ENCODE measurements around the gene TTC21A.

The TTC21A gene

GRCh38 chr3:39180546-39181346 lies 73.3 kb downstream of the TTC21A start (continued):
- no peak for TF ChIP-seq PRDM1 (tag by site-specific recombination; IDR thresholded peaks at IDR 0.05)
- no peak for TF ChIP-seq ZNF302 (tag by site-specific recombination; IDR thresholded peaks at IDR 0.05; ENCODE audit: low read depth)
- no peak for TF ChIP-seq ZNF174 (tag by site-specific recombination; IDR thresholded peaks at IDR 0.05)
- TF ChIP-seq SP7 (tag by site-specific recombination; IDR thresholded peaks at IDR 0.05) = no peak
- TF ChIP-seq KLF8 (tag by site-specific recombination; IDR thresholded peaks at IDR 0.05) = peak; percentile 27; the same call in 1 of the 2 replicates
- no peak for TF ChIP-seq ZNF529 (tag by site-specific recombination; IDR thresholded peaks at IDR 0.05; ENCODE audit: insufficient replicate concordance)
- no peak; the same call in 1 of the 2 replicates for TF ChIP-seq ZNF561 (tag by site-specific recombination; IDR thresholded peaks at IDR 0.05; ENCODE audit: borderline replicate concordance)
- TF ChIP-seq ZNF394 (tag by site-specific recombination; IDR thresholded peaks at IDR 0.05; ENCODE audit: borderline replicate concordance) = no peak
- TF ChIP-seq ZNF785 (tag by site-specific recombination; IDR thresholded peaks at IDR 0.05) = no peak
- TF ChIP-seq ZNF670 (tag by site-specific recombination; IDR thresholded peaks at IDR 0.05; ENCODE audit: low read depth) = no peak
- TF ChIP-seq ZBTB44 (tag by site-specific recombination; IDR thresholded peaks at IDR 0.05) = no peak
- TF ChIP-seq REST (tag by site-specific recombination; IDR thresholded peaks at IDR 0.05) = no peak
- TF ChIP-seq ZNF223 (tag by site-specific recombination; IDR thresholded peaks at IDR 0.05) = no peak
- no peak for TF ChIP-seq PRDM2 (tag by site-specific recombination; IDR thresholded peaks at IDR 0.05; ENCODE audit: borderline replicate concordance)
- no peak for TF ChIP-seq ZSCAN18 (tag by site-specific recombination; IDR thresholded peaks at IDR 0.05)
- no peak for TF ChIP-seq ZNF623 (tag by site-specific recombination; IDR thresholded peaks at IDR 0.05)
- TF ChIP-seq ZNF146 (tag by site-specific recombination; IDR thresholded peaks at IDR 0.05) = no peak
- TF ChIP-seq ZNF701 (tag by site-specific recombination; IDR thresholded peaks at IDR 0.05) = no peak
- TF ChIP-seq MEIS1 (CRISPR knock-in tag; IDR thresholded peaks at IDR 0.05; ENCODE audit: borderline replicate concordance) = no peak
- TF ChIP-seq ZNF184 (tag by site-specific recombination; IDR thresholded peaks at IDR 0.05) = no peak
- no peak for TF ChIP-seq ZNF776 (tag by site-specific recombination; IDR thresholded peaks at IDR 0.05; ENCODE audit: borderline replicate concordance)
- no peak for TF ChIP-seq ZNF354C (tag by site-specific recombination; IDR thresholded peaks at IDR 0.05; ENCODE audit: borderline replicate concordance, low read depth)
- no peak for TF ChIP-seq SCRT1 (tag by site-specific recombination; IDR thresholded peaks at IDR 0.05; ENCODE audit: borderline replicate concordance)
- no peak for TF ChIP-seq ZNF580 (tag by site-specific recombination; IDR thresholded peaks at IDR 0.05)
- TF ChIP-seq HOXA7 (CRISPR knock-in tag; IDR thresholded peaks at IDR 0.05; ENCODE audit: borderline replicate concordance) = no peak
- TF ChIP-seq ZNF514 (tag by site-specific recombination; IDR thresholded peaks at IDR 0.05) = no peak
